ENCODE measurements around the gene MRPS2. TPM values are rescaled to one million over a fixed set of nuclear protein-coding genes. Genes with fewer than 3 reads are reported as not detected.

Gene MRPS2
- total RNA-seq, 2 donors from 2014 or later: 40.6 to 54.9 TPM

GRCh38 chr9:135517407-135517822, 16.9 kb downstream of the MRPS2 start:
- Mint-ChIP-seq H3K36me3 (ENCODE audit: insufficient read depth in 2 of 2) (no peaks in the 10 kb centered on the region), H3K27me3 (ENCODE audit: low read depth) (peaks cover 35% of the 10 kb centered on the region), H3K27ac (no peak overlapping the region), H3K4me1 (ENCODE audit: low read depth) (peaks cover 5% of the 10 kb centered on the region), H3K9me3 (no peaks in the 10 kb centered on the region), H3K4me3 (no peak overlapping the region)
- ATAC-seq (replicated peaks in 1 of 2) (no peak), DNase-seq (no peak)

DNA sequence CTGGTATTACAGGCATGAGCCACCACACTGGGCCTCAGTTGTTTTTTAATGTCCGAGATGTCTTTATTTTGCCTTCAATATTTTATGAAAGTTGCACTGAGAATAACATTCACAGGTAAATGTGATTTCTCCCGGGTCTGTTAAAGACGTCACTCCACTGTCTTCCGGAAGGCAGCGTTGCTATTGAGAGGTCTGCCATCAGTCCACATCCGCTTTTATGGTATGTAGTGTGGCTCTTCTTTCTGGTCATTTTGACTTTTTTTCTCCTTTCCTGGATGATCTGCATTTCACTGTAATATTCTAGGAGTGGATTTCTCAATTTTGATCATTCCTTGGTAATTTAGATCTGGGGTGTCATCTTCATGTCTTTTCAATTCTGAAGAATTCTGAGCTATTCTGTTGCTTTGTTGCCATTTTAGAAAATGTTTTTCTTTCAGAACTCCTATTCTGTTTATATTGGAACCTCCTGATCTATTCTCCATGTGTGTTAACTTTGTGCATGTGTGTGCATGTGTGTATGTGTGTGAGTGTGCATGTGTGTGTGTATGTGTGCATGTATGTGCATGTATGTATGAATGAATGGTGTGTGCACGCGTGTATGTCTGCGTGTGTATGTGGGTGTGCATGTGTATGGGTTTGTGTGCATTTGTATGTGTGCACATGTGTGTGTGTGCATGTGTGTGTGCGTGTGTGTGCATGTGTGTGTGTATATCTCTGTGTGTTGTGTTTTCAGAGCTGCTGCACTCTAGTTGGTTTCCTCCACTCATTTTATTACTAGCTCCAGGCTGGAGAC, 18.9 kb downstream of the MRPS2 start:
- H3K36me3 Mint-ChIP-seq (ENCODE audit: insufficient read depth in 2 of 2): no peaks in the 10 kb centered on the region
- no peak overlapping the region for H3K27ac Mint-ChIP-seq
- DNase-seq: no peak
- H3K27me3 Mint-ChIP-seq (ENCODE audit: low read depth): peaks cover 32% of the 10 kb centered on the region
- ATAC-seq (replicated peaks in 1 of 2): no peak
- no peaks in the 10 kb centered on the region for H3K9me3 Mint-ChIP-seq
- H3K4me3 Mint-ChIP-seq: no peak overlapping the region
- peaks cover 3% of the 10 kb centered on the region for H3K4me1 Mint-ChIP-seq (ENCODE audit: low read depth)

DNA sequence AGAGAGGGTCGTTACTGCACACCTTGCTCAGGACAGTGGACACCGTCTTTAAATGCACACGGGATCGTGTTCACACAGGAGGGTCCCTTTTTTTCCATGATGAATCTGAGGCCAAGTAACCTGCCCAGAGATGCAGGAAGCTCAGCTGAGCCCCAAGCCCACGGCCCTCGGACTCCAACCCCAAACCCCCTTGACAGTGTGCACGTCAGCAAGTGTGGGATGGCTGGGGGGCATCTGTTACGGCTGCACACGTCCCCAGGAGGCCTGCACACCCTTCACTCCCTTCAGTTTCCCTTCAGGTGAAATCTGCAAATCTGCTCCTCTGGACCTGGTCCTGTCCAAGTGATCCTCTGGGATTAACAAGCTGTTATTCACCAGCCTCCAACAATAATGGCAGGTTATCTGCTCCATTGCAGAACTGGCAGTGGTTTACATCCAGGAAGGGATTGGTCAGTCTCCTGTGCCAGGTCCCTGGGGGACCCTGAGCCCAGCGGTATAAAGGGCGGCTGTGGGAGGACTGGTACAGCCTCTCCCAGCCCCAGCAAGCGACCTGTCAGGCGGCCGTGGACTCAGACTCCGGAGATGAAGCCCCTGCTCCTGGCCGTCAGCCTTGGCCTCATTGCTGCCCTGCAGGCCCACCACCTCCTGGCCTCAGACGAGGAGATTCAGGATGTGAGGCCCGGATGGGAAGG, 20.6 kb downstream of the MRPS2 start, which contains the start of gene LCN1:
Gene LCN1, plus strand, starts transcription at position 525 of the 692 bp plus-strand sequence. Its CDS starts 58 bp downstream, at position 583.
- H3K4me1 Mint-ChIP-seq (ENCODE audit: low read depth): peaks cover 3% of the 10 kb centered on the region
- no peak within 1 kb of the TSS for H3K4me3 Mint-ChIP-seq
- no peak for ATAC-seq (replicated peaks in 1 of 2)
- no peak for DNase-seq
- peaks cover 32% of the 10 kb centered on the region for H3K27me3 Mint-ChIP-seq (ENCODE audit: low read depth)
- no peaks in the 10 kb centered on the region for H3K9me3 Mint-ChIP-seq
- H3K27ac Mint-ChIP-seq: no peak within 1 kb of the TSS
- H3K36me3 Mint-ChIP-seq (ENCODE audit: insufficient read depth in 2 of 2): no peaks in the 10 kb centered on the region

GRCh38 chr9:135521608-135522095, 21.2 kb downstream of the MRPS2 start:
- no peak for ATAC-seq (replicated peaks in 1 of 2)
- H3K4me1 Mint-ChIP-seq (ENCODE audit: low read depth): peaks cover 3% of the 10 kb centered on the region
- H3K4me3 Mint-ChIP-seq: no peak overlapping the region
- no peak overlapping the region for H3K27ac Mint-ChIP-seq
- peaks cover 32% of the 10 kb centered on the region for H3K27me3 Mint-ChIP-seq (ENCODE audit: low read depth)
- no peaks in the 10 kb centered on the region for H3K9me3 Mint-ChIP-seq
- H3K36me3 Mint-ChIP-seq (ENCODE audit: insufficient read depth in 2 of 2): no peaks in the 10 kb centered on the region
- DNase-seq: no peak

DNA sequence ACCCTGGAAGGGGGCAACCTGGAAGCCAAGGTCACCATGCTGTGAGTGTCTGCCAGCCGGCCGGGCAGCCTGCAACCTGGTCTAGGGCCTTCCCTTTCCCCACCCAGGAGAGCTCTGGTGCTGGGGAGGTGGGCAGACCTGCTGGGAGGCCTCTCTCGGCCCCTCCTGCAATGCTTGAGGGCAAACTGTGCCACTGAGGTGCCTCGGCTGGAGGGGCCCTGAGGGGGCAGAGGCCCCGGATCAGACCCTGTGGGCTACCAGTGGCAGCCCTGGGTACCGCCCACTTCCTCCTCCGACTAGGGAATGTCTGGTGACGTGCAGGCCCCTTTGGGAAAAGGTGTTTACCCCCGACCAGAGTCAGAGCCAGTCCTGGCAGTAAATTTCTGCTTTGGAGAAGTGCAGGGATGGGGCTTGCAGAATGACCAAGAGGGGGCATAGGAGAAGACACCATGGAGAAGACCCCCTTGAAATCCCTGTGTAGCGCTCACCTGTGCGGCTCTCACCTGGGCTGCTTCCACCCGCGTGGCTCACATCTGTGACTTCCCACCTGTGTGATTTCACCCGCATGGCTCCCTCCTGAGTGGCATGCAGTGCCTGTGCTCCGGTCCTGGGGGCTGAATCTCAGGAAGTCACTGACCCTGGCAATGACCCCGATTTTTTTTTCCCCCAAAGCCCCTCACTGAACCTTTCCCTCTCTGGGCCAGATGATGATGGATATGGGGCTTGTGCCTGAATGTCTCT, 21.8 kb downstream of the MRPS2 start:
- no peak for DNase-seq
- no peaks in the 10 kb centered on the region for H3K36me3 Mint-ChIP-seq (ENCODE audit: insufficient read depth in 2 of 2)
- ATAC-seq (replicated peaks in 1 of 2): no peak
- H3K9me3 Mint-ChIP-seq: no peaks in the 10 kb centered on the region
- peaks cover 31% of the 10 kb centered on the region for H3K27me3 Mint-ChIP-seq (ENCODE audit: low read depth)
- peaks cover 3% of the 10 kb centered on the region for H3K4me1 Mint-ChIP-seq (ENCODE audit: low read depth)
- no peak overlapping the region for H3K27ac Mint-ChIP-seq
- H3K4me3 Mint-ChIP-seq: no peak overlapping the region

DNA sequence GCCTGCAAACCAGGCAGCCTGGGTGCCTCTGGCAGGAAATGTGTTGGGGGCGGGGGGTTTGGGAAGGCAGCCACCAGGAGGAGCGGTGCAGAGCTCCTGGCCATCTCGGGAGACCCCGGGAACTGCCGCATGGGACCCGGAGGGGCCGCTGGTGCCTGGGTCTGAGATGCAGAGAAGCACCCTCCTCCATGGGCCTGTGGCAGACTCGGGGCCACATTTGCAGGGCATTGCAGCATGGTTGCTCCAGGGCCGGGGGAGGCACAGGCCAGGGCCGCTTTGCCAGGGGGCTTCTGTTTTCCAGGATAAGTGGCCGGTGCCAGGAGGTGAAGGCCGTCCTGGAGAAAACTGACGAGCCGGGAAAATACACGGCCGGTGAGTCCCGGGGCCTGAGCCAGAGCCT, 22.4 kb downstream of the MRPS2 start:
- H3K27me3 Mint-ChIP-seq (ENCODE audit: low read depth): peaks cover 25% of the 10 kb centered on the region
- no peak for ATAC-seq (replicated peaks in 1 of 2)

GRCh38 chr9:135523521-135524129, 23.1 kb downstream of the MRPS2 start:
- H3K36me3 Mint-ChIP-seq (ENCODE audit: insufficient read depth in 2 of 2): no peaks in the 10 kb centered on the region
- H3K9me3 Mint-ChIP-seq: no peaks in the 10 kb centered on the region
- no peak for ATAC-seq (replicated peaks in 1 of 2)
- no peak overlapping the region for H3K4me3 Mint-ChIP-seq
- DNase-seq: no peak
- peaks cover 18% of the 10 kb centered on the region for H3K27me3 Mint-ChIP-seq (ENCODE audit: low read depth)
- no peak overlapping the region for H3K27ac Mint-ChIP-seq
- no peaks in the 10 kb centered on the region for H3K4me1 Mint-ChIP-seq (ENCODE audit: low read depth)

More for the DNA sequence above, 22.4 kb downstream of the MRPS2 start:
- Mint-ChIP-seq H3K4me1 (ENCODE audit: low read depth) (peaks cover 3% of the 10 kb centered on the region), H3K4me3 (no peak overlapping the region), H3K27ac (no peak overlapping the region), H3K36me3 (ENCODE audit: insufficient read depth in 2 of 2) (no peaks in the 10 kb centered on the region), H3K9me3 (no peaks in the 10 kb centered on the region)
- no peak for DNase-seq

DNA sequence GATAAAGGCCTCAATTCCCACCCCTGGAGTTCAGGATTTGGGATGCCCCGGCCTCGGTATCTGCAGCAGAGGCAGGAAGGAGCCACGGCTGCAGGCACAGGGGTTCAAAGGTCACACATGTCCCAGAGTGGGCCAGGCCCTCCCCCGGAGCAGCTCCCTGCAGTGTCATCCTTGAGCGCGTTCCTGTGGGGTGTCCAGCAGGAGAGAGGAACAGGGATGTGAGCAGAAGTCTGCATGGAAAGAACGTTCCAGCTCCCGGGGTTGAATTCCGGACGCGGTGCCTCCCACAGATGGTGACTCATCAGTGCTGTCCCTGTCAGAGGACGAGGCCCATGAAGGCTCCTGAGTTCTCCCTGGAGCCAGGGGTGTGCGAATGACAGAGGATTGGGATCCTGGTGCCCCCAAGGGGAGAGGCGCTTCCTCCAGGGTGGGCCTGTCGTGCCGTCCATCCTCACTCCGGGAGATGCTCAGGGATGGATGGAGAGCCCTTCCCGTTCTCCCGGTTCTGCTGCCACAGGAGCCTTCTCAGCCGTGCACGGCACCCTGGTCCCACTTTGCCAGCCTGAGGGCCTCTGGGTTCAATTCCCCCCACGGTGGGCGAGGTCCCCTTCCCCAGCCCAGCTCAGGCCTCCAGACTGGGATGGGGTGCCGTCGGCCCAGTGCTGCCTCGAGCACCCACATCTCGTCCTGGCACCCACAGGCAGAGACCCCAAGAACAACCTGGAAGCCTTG, 23.8 kb downstream of the MRPS2 start:
- Mint-ChIP-seq H3K27ac (no peak overlapping the region), H3K4me3 (no peak overlapping the region), H3K36me3 (ENCODE audit: insufficient read depth in 2 of 2) (no peaks in the 10 kb centered on the region), H3K4me1 (ENCODE audit: low read depth) (no peaks in the 10 kb centered on the region), H3K9me3 (no peaks in the 10 kb centered on the region), H3K27me3 (ENCODE audit: low read depth) (peaks cover 15% of the 10 kb centered on the region)
- no peak for ATAC-seq (replicated peaks in 1 of 2)
- no peak for DNase-seq

DNA sequence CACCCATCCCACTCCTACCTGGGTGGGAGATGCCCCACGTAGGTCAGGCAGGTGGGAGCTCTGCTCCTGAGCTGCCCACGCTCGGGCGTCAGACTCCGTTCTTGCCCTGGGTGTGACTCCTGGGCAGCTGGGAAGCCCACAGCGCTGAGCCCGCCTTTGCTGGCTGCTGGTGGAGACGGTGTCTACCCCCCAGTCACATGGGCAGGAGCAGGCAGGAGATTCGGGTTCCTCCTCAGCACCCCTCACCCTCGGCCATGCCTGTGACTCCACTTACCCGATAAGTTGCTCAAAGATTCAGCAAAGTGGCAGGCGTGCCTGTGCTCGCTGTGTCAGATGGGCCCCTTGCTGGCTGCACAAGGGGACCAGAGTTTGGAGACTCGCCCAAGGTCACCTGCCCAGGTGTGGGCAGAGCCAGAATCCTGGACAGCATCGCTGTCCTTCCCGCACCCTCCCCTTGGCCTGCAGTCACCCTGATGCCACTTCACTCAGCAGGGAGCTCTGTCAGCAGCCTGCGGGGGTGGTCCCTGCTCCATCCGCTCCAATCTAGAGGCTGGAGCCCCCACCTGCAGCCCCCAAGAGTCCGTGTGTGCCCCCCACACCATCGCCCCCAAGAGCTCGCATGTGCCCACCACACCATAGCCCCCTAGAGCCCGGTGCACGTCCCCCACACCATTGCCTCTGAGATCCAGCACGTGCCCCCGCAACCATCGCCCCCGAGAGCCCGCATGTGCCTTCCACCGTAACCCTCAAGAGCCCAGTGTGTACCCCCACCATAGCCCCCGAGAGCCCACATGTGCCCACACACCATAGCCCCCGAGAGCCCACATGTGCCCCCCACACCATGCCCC, 25.0 kb downstream of the MRPS2 start:
- H3K4me3 Mint-ChIP-seq: no peak overlapping the region
- DNase-seq (no peak), ATAC-seq (replicated peaks in 1 of 2) (no peak)
- H3K27me3 Mint-ChIP-seq (ENCODE audit: low read depth): peaks cover 3% of the 10 kb centered on the region
- no peaks in the 10 kb centered on the region for H3K4me1 Mint-ChIP-seq (ENCODE audit: low read depth)
- H3K27ac Mint-ChIP-seq: no peak overlapping the region
- no peaks in the 10 kb centered on the region for H3K36me3 Mint-ChIP-seq (ENCODE audit: insufficient read depth in 2 of 2)
- no peaks in the 10 kb centered on the region for H3K9me3 Mint-ChIP-seq

DNA sequence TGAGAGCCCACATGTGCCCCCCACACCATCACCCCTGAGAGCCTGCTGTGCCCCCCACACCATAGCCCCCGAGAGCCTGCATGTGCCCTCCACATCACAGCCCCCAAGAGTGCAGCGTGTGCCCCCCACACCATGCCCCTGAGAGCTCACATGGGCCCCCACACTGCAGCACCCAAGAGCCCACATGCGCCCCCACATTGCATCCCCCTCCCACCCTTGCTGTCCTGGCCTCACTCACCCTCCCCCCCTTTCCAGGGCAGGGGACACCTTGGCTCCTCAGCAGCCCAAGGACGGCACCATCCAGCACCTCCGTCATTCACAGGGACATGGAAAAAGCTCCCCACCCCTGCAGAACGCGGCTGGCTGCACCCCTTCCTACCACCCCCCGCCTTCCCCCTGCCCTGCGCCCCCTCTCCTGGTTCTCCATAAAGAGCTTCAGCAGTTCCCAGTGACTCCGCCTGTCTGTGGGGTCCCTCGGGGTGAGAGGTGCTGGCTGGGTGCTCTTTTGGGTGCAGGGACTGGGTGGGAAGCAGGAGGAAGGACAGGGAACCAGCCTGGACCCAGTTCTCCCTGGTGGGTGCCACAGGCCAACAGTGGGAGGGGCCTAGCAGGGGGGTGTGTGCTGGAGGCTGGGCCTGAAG, 25.7 kb downstream of the MRPS2 start:
- H3K9me3 Mint-ChIP-seq: no peaks in the 10 kb centered on the region
- no peak for DNase-seq
- H3K27me3 Mint-ChIP-seq (ENCODE audit: low read depth): no peaks in the 10 kb centered on the region
- no peak overlapping the region for H3K4me3 Mint-ChIP-seq
- no peaks in the 10 kb centered on the region for H3K36me3 Mint-ChIP-seq (ENCODE audit: insufficient read depth in 2 of 2)
- no peak for ATAC-seq (replicated peaks in 1 of 2)
- H3K27ac Mint-ChIP-seq: no peak overlapping the region
- H3K4me1 Mint-ChIP-seq (ENCODE audit: low read depth): no peaks in the 10 kb centered on the region

GRCh38 chr9:135526730-135527571, 26.5 kb downstream of the MRPS2 start:
- H3K9me3 Mint-ChIP-seq: no peaks in the 10 kb centered on the region
- DNase-seq: no peak
- H3K36me3 Mint-ChIP-seq (ENCODE audit: insufficient read depth in 2 of 2): no peaks in the 10 kb centered on the region
- H3K4me1 Mint-ChIP-seq (ENCODE audit: low read depth): no peaks in the 10 kb centered on the region
- H3K27me3 Mint-ChIP-seq (ENCODE audit: low read depth): no peaks in the 10 kb centered on the region
- no peak overlapping the region for H3K4me3 Mint-ChIP-seq
- no peak overlapping the region for H3K27ac Mint-ChIP-seq
- ATAC-seq (replicated peaks in 1 of 2): no peak

All from activated T-cell treated with anti-CD3 and anti-CD28 coated beads, Interleukin-2, amount 50 U/mL, for 72 hours (primary cell).